HG02798 (cell line): ENCODE measurements around the gene NADK.
"Not testable (repeated sequence)": the region's sequence is repeated elsewhere in the genome, so short reads cannot be mapped to it uniquely, and the experiment has no call there.

ENCODE experiments used
- ATAC-seq: cut with Tn5 transposase; IDR thresholded peaks from one replicate; pipeline ENCODE4 v1.9.1; 2021; ENCODE audit warnings: mild to moderate bottlenecking; ENCODE audit not compliant: unreplicated experiment, poor library complexity

The NADK gene

GRCh38 chr1:1715109-1715883, 63.0 kb downstream of the NADK start:
- ATAC-seq: not testable (repeated sequence)

- ATAC-seq: not testable (repeated sequence)
Measured at GRCh38 chr1:1707897-1708296, 70.4 kb downstream of the NADK start.

GRCh38 chr1:1707241-1707640, 71.0 kb downstream of the NADK start:
- ATAC-seq: not testable (repeated sequence)

GRCh38 chr1:1705623-1706022, 72.6 kb downstream of the NADK start:
- ATAC-seq: not testable (repeated sequence)

GRCh38 chr1:1704284-1704957, 73.8 kb downstream of the NADK start:
- not testable (repeated sequence) for ATAC-seq

- no peak for ATAC-seq
Measured at GRCh38 chr1:1703796-1704195, 74.5 kb downstream of the NADK start.

GRCh38 chr1:1702506-1702905, 75.8 kb downstream of the NADK start:
- ATAC-seq: not testable (repeated sequence)
